Mononuclear cell (primary cell): ENCODE results near the gene PRAMEF14. TPM values are rescaled to one million over a fixed set of nuclear protein-coding genes. Genes with fewer than 3 reads are reported as not detected.
"Not testable (repeated sequence)": the region's sequence is repeated elsewhere in the genome, so short reads cannot be mapped to it uniquely, and the experiment has no call there.

ENCODE experiments used
- H3K27me3 ChIP-seq: 2 replicates; pipeline ENCODE4 v1.6.0; 2011; ENCODE audit warnings: low read length, control low read depth; ENCODE audit not compliant: insufficient read depth
- H3K4me1 ChIP-seq: 2 replicates; pipeline ENCODE4 v1.5.1; 2011; ENCODE audit warnings: mild to moderate bottlenecking, low read length, control low read depth; ENCODE audit not compliant: insufficient read depth
- H3K4me3 ChIP-seq: 2 replicates; pipeline ENCODE4 v1.5.1; 2011; ENCODE audit warnings: mild to moderate bottlenecking, low read length, moderate library complexity
- H3K9me3 ChIP-seq: 2 replicates; pipeline ENCODE4 v1.5.1; 2011; ENCODE audit warnings: low read depth, mild to moderate bottlenecking, control low read depth, low read length
- total RNA-seq: library from RNA; depleted of rRNA; stranded (reverse); fragments of >200 nt; gene quantifications from one replicate; pipeline ENCODE4 v1.2.3, GENCODE V29; 2012

PRAMEF14 gene, protein sequence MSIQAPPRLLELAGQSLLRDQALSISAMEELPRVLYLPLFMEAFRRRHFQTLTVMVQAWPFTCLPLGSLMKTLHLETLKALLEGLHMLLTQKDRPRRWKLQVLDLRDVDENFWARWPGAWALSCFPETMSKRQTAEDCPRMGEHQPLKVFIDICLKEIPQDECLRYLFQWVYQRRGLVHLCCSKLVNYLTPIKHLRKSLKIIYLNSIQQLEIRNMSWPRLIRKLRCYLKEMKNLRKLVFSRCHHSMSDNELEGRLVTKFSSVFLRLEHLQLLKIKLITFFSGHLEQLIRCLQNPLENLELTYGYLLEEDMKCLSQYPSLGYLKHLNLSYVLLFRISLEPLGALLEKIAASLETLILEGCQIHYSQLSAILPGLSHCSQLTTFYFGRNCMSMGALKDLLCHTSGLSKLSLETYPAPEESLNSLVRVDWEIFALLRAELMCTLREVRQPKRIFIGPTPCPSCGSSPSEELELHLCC
- total RNA-seq: not detected

DNA sequence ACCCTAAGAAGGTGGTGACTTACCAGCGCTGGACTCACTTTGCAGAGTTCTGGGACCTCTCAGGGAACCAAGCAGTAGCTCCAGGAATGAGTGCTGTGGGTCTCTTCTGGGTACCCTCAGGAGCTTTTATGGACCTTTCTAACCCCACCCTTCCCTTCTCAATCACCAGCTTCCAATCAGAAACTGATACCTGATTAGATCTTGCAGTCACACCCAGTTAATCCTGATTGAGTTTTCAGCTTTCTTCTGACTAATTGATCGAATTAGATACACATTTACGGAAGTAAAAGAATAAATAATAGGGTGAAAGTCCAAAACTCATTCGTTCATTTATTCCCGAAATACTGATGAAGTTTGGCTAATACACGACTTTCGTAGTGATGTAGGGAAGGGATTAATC, at the start of gene PRAMEF14:
Gene PRAMEF14, minus strand, starts transcription at position 101 of the 400 bp plus-strand sequence. CDS start 1,820 bp downstream, outside the sequence.
- H3K4me1 ChIP-seq, H3K4me3 ChIP-seq, H3K27me3 ChIP-seq: not testable (repeated sequence)

DNA sequence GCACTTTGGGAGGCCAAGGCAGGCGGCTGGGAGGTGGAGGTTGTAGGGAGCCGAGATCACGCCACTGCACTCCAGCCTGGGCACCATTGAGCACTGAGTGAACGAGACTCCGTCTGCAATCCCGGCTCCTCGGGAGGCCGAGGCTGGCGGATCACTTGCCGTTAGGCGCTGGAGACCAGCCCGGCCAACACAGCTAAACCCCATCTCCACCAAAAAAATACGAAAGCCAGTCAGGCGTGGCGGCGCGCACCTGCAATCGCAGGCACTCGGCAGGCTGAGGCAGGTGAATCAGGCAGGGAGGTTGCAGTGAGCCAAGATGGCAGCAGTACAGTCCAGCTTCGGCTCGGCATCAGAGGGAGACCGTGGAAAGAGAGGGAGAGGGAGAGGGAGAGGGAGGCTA, 48.4 kb upstream of the PRAMEF14 start:
- not testable (repeated sequence) for H3K4me1 ChIP-seq

More for the DNA sequence above, at the start of gene PRAMEF14:
- not testable (repeated sequence) for H3K9me3 ChIP-seq

DNA sequence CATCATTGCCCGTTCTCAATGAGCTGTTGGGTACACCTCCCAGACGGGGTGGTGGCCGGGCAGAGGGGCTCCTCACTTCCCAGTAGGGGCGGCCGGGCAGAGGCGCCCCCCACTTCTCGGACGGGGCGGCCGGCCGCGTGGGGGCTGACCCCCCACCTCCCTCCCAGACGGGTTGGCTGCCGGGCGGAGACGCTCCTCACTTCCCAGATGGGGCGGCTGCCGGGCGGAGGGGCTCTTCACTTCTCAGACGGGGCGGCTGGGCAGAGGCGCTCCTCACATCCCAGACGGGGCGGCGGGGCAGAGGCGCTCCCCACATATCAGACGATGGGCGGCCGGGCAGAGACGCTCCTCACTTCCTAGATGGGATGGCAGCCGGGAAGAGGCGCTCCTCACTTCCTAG, 47.8 kb upstream of the PRAMEF14 start:
- not testable (repeated sequence) for H3K9me3 ChIP-seq, H3K4me1 ChIP-seq, H3K27me3 ChIP-seq, H3K4me3 ChIP-seq

More for the DNA sequence above, 48.4 kb upstream of the PRAMEF14 start:
- H3K9me3 ChIP-seq, H3K4me3 ChIP-seq, H3K27me3 ChIP-seq: not testable (repeated sequence)

DNA sequence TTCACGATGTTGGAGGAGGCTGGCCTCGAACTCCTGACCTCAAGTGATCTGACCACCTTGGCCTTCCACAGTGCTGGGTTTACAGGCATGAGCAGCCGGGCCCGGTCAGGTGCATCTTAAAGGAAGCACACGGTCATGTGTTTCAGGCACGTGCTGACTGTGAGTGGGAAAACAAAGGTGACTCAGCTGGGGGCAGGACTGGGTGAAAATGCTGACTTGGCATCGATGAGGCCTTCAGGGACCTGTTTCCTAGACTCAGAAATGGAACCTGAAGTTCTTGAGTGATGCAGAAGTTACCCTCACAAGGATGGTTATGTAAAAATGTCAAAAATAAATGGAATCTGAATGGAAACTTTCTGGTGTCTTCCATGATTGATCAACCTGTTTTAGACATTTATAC, 46.1 kb upstream of the PRAMEF14 start:
- not testable (repeated sequence) for H3K4me1 ChIP-seq, H3K9me3 ChIP-seq, H3K4me3 ChIP-seq, H3K27me3 ChIP-seq

DNA sequence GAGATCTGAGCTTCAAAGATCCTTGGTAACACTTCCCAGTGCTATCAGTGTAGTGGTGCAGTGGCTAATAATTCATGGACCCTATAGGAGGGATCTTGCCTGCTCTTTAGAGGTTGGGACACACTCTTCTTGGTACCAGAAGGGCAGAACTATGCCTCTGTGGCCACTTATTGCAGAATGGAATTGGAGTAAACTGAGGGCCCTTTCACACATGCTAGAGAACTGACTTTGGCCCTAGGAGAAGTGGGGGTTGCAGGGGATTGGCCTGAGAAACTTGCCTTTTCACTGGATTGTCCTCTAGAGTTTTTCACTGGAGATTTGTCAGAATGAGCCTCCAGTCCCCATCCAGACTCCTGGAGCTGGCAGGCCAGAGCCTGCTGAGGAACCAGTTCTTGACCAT, 42.4 kb upstream of the PRAMEF14 start, which contains the start of gene PRAMEF17:
Gene PRAMEF17, plus strand, starts transcription at position 301 of the 400 bp plus-strand sequence. Its CDS starts 26 bp downstream, at position 327.
- not testable (repeated sequence) for H3K27me3 ChIP-seq, H3K4me3 ChIP-seq, H3K4me1 ChIP-seq, H3K9me3 ChIP-seq

DNA sequence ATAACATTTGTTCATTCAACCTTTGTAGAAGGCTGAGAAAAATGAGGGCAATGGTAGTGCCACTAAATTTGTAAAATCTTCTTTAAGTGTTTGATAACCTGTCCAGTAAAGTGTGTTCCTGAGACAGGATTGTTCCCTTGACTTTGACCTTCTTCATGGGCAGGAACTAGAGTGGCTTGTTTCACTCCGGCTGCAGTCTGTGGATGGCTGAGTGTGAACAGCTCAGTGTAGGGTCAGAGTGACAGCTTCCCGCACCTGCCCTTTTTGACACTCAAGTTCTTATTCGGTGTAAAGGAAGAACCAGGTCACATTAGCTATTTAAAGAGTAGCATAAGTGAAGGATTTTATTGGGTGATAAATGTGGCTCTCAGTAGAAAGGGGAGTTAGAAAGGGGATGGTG, 33.4 kb upstream of the PRAMEF14 start:
- not testable (repeated sequence) for H3K4me1 ChIP-seq, H3K27me3 ChIP-seq, H3K9me3 ChIP-seq, H3K4me3 ChIP-seq

DNA sequence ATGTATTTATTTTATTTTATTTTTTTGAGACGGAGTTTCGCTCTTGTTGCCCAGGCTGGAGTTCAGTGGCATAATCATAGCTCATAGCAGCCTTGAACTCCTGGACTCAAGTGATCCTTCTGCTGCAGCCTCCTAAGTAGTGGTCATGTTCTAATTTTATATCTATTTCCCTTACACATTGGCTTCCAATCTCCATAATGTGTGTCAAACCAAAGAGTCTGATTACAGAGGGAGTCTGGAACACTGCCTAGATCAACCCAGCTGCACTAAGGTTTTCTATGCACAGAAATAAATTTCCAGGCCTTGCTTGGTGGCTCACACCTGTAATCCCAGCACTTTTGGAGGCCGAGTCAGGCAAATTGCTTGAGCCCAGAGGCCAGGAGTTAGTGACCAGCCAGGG, 32.0 kb upstream of the PRAMEF14 start:
- H3K4me3 ChIP-seq, H3K4me1 ChIP-seq, H3K27me3 ChIP-seq, H3K9me3 ChIP-seq: not testable (repeated sequence)

DNA sequence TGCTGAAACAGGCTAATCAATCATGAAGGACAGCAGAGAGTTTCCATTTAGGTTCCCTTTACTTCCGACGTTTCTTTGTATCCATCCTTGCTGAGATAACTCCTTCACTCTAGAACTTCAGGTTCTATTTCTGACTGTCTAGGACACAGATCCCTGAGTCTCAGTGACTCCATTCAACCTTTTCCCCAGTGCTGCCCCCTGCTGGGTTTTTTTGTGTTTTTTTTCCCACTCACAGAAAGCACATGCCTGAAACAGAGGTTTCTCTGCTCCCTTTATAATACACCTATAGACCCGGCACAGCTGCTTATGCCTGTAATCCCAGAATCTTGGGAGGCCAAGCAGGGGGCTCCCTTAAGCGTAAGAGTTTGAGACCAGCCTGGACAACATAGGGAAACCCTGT, 21.6 kb upstream of the PRAMEF14 start:
- H3K27me3 ChIP-seq, H3K4me3 ChIP-seq, H3K4me1 ChIP-seq, H3K9me3 ChIP-seq: not testable (repeated sequence)

DNA sequence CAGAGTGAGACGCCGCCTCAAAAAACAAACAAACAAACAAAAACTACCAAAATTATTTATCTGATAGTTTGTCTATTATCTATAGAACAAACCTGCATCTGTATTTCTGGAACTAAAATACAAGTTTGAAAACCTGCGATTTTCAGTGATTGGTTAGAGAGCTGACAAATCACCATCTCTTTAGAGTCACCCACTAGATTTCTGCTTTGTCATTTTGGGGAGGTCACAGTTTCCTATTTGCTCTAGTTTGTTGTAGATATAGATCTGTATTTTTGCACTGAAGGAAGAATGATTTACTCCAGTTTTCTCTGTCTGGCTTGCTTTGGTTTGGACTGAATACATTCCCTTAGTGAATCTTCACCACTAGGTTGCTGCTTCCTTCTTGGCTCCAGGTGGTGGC, 19.6 kb upstream of the PRAMEF14 start:
- not testable (repeated sequence) for H3K27me3 ChIP-seq, H3K9me3 ChIP-seq, H3K4me3 ChIP-seq, H3K4me1 ChIP-seq

DNA sequence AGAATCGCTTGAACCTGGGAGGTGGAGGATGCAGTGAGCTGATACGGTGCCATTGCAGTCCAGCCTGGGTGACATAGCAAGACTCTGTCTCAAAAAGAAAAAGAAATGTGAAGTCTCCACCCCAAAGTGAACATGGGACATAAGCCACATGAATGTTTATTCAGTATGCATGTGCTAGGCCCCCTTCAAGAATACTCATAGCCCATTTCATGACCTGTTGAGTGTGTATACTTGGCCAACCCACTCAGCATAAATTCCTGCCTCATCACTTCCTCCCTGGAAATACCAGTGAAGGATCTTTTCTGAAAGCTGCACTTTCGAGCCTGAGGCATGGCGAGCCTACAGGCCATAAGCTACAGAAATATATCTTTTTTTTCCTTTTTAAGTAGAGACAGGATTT, 18.0 kb upstream of the PRAMEF14 start:
- H3K4me1 ChIP-seq, H3K27me3 ChIP-seq: not testable (repeated sequence)

DNA sequence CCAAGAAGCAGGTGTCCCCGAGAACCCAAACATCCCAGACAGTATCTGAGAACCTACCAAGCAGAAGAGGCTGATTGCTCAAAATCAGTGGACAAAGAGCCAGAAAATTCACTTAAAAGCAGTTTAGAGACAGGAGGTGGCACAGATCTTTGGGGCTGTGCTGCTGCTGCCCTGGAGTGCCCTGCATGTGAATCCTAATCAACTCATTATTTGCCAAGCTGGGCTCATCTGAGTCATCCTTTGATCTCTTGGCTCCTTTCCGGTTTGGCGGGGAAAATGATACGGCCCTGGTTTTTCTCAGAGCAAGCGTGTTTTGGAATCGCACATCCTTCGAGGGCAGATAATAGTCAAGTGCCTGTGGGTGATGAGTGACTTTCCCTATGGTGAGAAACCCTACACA, 15.4 kb upstream of the PRAMEF14 start:
- not testable (repeated sequence) for H3K9me3 ChIP-seq, H3K4me1 ChIP-seq

More for the DNA sequence above, 18.0 kb upstream of the PRAMEF14 start:
- not testable (repeated sequence) for H3K9me3 ChIP-seq, H3K4me3 ChIP-seq

DNA sequence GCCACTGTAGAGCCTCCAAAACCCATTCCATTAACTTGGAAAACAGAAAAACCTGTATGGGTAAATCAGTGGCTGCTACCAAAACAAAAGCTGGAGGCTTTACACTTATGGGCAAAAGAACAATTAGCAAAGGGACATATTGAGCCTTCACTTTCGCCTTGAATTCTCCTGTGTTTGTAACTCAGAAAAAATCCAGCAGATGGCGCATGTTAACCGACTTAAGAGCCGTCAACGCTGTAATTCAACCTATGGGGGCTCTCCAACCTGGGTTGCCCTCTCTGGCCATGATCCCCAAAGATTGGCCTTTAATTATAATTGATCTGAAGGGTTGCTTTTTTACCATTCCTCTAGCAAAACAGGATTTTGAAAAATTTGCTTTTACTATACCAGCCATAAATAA, 9.8 kb upstream of the PRAMEF14 start:
- H3K4me3 ChIP-seq, H3K4me1 ChIP-seq, H3K9me3 ChIP-seq: not testable (repeated sequence)

More for the DNA sequence above, 15.4 kb upstream of the PRAMEF14 start:
- not testable (repeated sequence) for H3K4me3 ChIP-seq, H3K27me3 ChIP-seq

DNA sequence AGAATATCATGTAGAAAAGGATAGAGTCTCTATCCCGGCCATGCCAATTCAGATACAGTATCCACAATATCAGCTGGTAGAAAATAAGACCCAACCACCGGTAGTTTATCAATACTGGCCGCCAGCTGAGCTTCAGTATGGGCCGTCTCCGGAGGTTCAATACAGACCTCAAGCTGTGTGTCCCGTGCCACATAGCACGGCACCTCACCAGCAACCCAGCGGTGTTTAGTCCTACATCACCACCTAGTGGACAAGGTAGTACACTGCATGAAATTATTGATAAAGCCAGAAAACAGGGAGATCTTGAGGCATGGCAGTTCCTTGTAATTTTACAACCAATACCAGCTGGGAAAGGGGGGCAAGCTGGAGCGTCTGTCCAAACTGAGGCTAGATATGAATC, 7.5 kb upstream of the PRAMEF14 start:
- H3K4me1 ChIP-seq, H3K27me3 ChIP-seq, H3K9me3 ChIP-seq, H3K4me3 ChIP-seq: not testable (repeated sequence)

More for the DNA sequence above, 9.8 kb upstream of the PRAMEF14 start:
- H3K27me3 ChIP-seq: not testable (repeated sequence)

DNA sequence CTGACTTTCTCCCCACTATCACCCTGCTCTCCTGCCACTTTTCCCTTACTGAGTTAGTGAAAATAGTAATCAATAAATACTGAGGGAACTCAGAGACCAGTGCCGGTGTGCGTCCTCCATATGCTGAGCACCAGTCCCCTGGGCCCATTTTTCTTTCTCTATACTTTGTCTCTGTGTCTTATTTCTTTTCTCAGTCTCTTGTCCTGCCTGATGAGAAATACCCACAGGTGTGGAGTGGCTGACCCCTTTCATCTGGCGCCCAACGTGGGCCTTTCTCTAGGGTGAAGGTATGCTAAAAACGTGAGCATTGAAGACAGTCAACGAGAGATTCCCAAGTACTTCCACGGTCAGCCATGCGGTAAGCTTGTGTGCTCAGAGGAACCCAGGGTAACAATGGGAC, 6.5 kb upstream of the PRAMEF14 start:
- H3K9me3 ChIP-seq, H3K4me1 ChIP-seq, H3K4me3 ChIP-seq, H3K27me3 ChIP-seq: not testable (repeated sequence)

DNA sequence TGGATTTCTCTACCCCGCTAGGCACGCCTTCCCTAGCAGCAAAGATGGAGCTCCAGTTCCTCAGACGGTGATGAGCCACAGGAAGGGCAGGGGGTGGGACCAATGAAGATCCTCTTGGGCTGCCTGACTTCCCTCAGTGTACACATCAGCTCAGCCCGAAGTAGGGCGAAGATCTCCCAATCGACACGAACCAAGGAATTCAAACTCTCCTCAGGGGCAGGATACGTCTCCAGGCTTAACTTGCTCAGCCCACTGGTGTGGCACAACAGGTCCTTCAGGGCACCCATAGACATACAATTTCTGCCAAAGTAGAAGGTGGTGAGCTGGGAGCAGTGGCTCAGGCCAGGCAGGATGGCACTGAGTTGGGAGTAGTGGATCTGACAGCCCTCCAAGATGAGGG, 4.4 kb downstream of the PRAMEF14 start:
- H3K9me3 ChIP-seq, H3K27me3 ChIP-seq: not testable (repeated sequence)

DNA sequence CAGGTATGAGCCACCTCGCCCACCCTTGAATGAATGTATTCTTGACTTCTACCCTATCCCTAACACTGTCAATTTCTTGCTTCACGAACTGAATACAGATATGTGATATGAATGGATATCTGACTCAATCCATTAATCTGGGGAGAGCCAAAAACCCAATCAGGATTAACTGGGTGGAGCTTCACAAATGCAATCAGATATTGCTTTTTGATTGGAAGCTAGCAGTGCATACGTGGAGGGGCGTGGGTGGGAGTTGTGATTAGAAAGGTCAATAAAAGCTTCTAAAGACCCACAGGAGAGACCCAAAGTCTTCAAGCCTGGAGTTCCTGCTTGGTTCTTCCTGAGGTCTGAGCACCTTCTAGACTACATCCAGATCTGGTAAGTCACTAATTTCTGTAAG, 31.7 kb downstream of the PRAMEF14 start, which contains the start of gene PRAMEF15:
Gene PRAMEF15, plus strand, starts transcription at position 301 of the 400 bp plus-strand sequence. CDS start 2,827 bp downstream, outside the sequence.
- H3K4me3 ChIP-seq, H3K4me1 ChIP-seq, H3K27me3 ChIP-seq, H3K9me3 ChIP-seq: not testable (repeated sequence)

More for the DNA sequence above, 4.4 kb downstream of the PRAMEF14 start:
- H3K4me3 ChIP-seq, H3K4me1 ChIP-seq: not testable (repeated sequence)
